GM12878 (cell line): Measurements from ENCODE around the gene ENOPH1. TPM values are rescaled to one million over a fixed set of nuclear protein-coding genes. Genes with fewer than 3 reads are reported as not detected.
A peak's percentile ranks its signal among the peaks of the same experiment; 100 is the strongest.

Source experiments
- ATAC-seq: fragments of 200-7000 bp; cut with Tn5 transposase; 3 replicates; pipeline ENCODE4 v1.9.1; 2020; ENCODE audit warnings: mild to moderate bottlenecking, moderate library complexity
- BruUV-seq: library from RNA; stranded (reverse); fragments of 400-500 nt; replicated peaks from 2 replicates; lab custom pipeline; 2021; lab: Mats Ljungman, UMichigan
- CTCF ChIA-PET: fragments of 300-600 bp; sonication (Branson Sonifier 250); formaldehyde crosslinking; extraction: SDS; loops from one replicate; lab custom pipeline; 2021; ENCODE audit warnings: inconsistent platforms; lab: Yijun Ruan, JAX
- POLR2A ChIA-PET: fragments of 350-600 bp; formaldehyde crosslinking; extraction: SDS; loops from one replicate; lab custom pipeline; 2021; ENCODE audit warnings: inconsistent platforms; lab: Charles Lee
- RAD21 ChIA-PET: fragments of 300-600 bp; sonication (Branson Sonifier 250); formaldehyde crosslinking; loops from one replicate; lab custom pipeline; 2023; ENCODE audit warnings: antibody characterized with exemption; ENCODE audit not compliant: unreplicated experiment; lab: Charles Lee
- SMC1A ChIA-PET: fragments of 300-600 bp; sonication (Branson Sonifier 250); formaldehyde crosslinking; loops from one replicate; lab custom pipeline; 2023; ENCODE audit not compliant: unreplicated experiment, uncharacterized antibody; lab: Charles Lee
- DNase-seq: peaks from one replicate; pipeline ENCODE4 v3.0.0-alpha.2; 2011; ENCODE audit warnings: low read depth, low spot score
- FAIRE-seq: peaks from 3 replicates; lab custom pipeline; 2011; peaks lifted over from hg19 to GRCh38; lab: Jason Lieb, UNC
- H2AFZ ChIP-seq: 2 replicates; pipeline ENCODE4 v1.6.0; 2011; ENCODE audit warnings: low read depth, low read length, control low read depth; ENCODE audit not compliant: control insufficient read depth
- H3K27ac ChIP-seq: 2 replicates; pipeline ENCODE4 v1.5.1; 2011; ENCODE audit warnings: control low read depth; ENCODE audit not compliant: control insufficient read depth, insufficient read depth
- H3K27me3 ChIP-seq, 2 experiments: replicated peaks in 1 of 2; 2 replicates each; pipeline versions ENCODE4 v1.6.0 to v1.6.1; 2011; ENCODE audit warnings: low read length in 1 of 2; ENCODE audit not compliant: control insufficient read depth in 2 of 2, insufficient read depth in 2 of 2
- H3K36me3 ChIP-seq, 2 experiments: 2 replicates each; pipeline ENCODE4 v1.5.1; 2011; ENCODE audit warnings: low read length in 1 of 2; ENCODE audit not compliant: control insufficient read depth in 2 of 2, insufficient read depth in 2 of 2
- H3K4me1 ChIP-seq: 2 replicates; pipeline ENCODE4 v1.6.1; 2011; ENCODE audit warnings: mild to moderate bottlenecking, low read length, moderate library complexity, mixed read lengths; ENCODE audit not compliant: control insufficient read depth, insufficient read depth
- H3K4me2 ChIP-seq: 2 replicates; pipeline ENCODE4 v1.6.0; 2011; ENCODE audit warnings: control low read depth; ENCODE audit not compliant: control insufficient read depth, insufficient read depth
- H3K4me3 ChIP-seq: fragments of 200-600 bp; sonication (generic); 2 replicates; pipeline ENCODE4 v1.5.1; 2016
- H3K79me2 ChIP-seq: 2 replicates; pipeline ENCODE4 v1.6.0; 2011; ENCODE audit warnings: low read length; ENCODE audit not compliant: control insufficient read depth, insufficient read depth
- H3K9ac ChIP-seq: 2 replicates; pipeline ENCODE4 v1.8.0; 2011; ENCODE audit warnings: low read length, control low read depth, mixed read lengths; ENCODE audit not compliant: control insufficient read depth, insufficient read depth
- H3K9me3 ChIP-seq: replicated peaks from 3 replicates; pipeline ENCODE4 v1.5.1; 2011; ENCODE audit warnings: mild to moderate bottlenecking, low read length; ENCODE audit not compliant: control insufficient read depth, insufficient read depth
- H4K20me1 ChIP-seq: 2 replicates; pipeline ENCODE4 v1.6.0; 2011; ENCODE audit not compliant: control insufficient read depth, insufficient read depth
- CBX5 ChIP-seq: sonication (generic); IDR thresholded peaks from 2 replicates; pipeline ENCODE4 v1.6.1; 2016; ENCODE audit warnings: low read depth, moderate library complexity, mild to moderate bottlenecking, inconsistent platforms
- CEBPB ChIP-seq, 2 experiments: fragments of 150-350 bp in 1 of 2; IDR thresholded peaks; 2 replicates each; pipeline ENCODE4 v1.6.1; 2012 to 2014; ENCODE audit warnings: low read depth in 2 of 2, low read length in 2 of 2, borderline replicate concordance in 1 of 2, inconsistent platforms in 1 of 2
- CREB1 ChIP-seq: IDR thresholded peaks from 2 replicates; pipeline ENCODE4 v1.6.1; 2012; ENCODE audit warnings: low read depth, mild to moderate bottlenecking, inconsistent platforms
- CREM ChIP-seq: IDR thresholded peaks from 2 replicates; pipeline ENCODE4 v1.6.1; 2014; ENCODE audit warnings: antibody characterized with exemption, low read depth
- FOXK2 ChIP-seq: fragments of 450-650 bp; IDR thresholded peaks from 2 replicates; pipeline ENCODE4 v1.6.1; 2017; ENCODE audit warnings: mild to moderate bottlenecking, moderate library complexity
- HDGF ChIP-seq: fragments of 450-650 bp; IDR thresholded peaks from 2 replicates; pipeline ENCODE4 v1.6.1; 2016; ENCODE audit warnings: antibody characterized with exemption
- MEF2B ChIP-seq: fragments of 450-650 bp; IDR thresholded peaks from 2 replicates; pipeline ENCODE4 v1.6.1; 2018; ENCODE audit warnings: mild to moderate bottlenecking, moderate library complexity; ENCODE audit not compliant: partially characterized antibody, poor library complexity, severe bottlenecking
- POU2F2 ChIP-seq: IDR thresholded peaks from 3 replicates; pipeline ENCODE4 v1.6.1; 2011; ENCODE audit warnings: low read depth, mild to moderate bottlenecking, low read length, borderline replicate concordance
- SMARCA5 ChIP-seq: fragments of 450-650 bp; IDR thresholded peaks from 2 replicates; pipeline ENCODE4 v1.6.1; 2017; ENCODE audit warnings: mild to moderate bottlenecking
- SUPT20H ChIP-seq: IDR thresholded peaks from 2 replicates; pipeline ENCODE4 v1.6.1; 2011; ENCODE audit warnings: low read depth, mild to moderate bottlenecking, low read length, moderate library complexity, borderline replicate concordance; ENCODE audit not compliant: control insufficient read depth
- TCF7 ChIP-seq: IDR thresholded peaks from 2 replicates; pipeline ENCODE4 v1.6.1; 2014; ENCODE audit warnings: antibody characterized with exemption, borderline replicate concordance
- ZNF217 ChIP-seq: fragments of 450-650 bp; IDR thresholded peaks from 2 replicates; pipeline ENCODE4 v1.6.1; 2017; ENCODE audit warnings: antibody characterized with exemption, mild to moderate bottlenecking
- WGBS: methylation state at CpG from one replicate; pipeline ENCODE4 v1.1.6; 2016; ENCODE audit warnings: low lambda C conversion rate; ENCODE audit not compliant: insufficient replicate concordance, insufficient coverage; ENCODE audit errors: missing lambda C conversion rate; 5-methylcytosine and 5-hydroxymethylcytosine counted together
- in situ Hi-C: fragments of 300-500 bp; cut with MboI; formaldehyde crosslinking; loops from 9 replicates; pipeline ENCODE4 v1.14.3; 2018; ENCODE audit warnings: mixed read lengths
- intact Hi-C: fragments of 100-400 bp; cut with micrococcal nuclease; formaldehyde crosslinking; loops from one replicate; pipeline ENCODE4 v1.14.2; 2022; ENCODE audit not compliant: unreplicated experiment
- polyA plus RNA-seq, 11 experiments: library from polyadenylated mRNA; depleted of rRNA in 4 of 11; unstranded in 6 of 11; stranded (reverse) in 5 of 11; fragments of >200 nt; fragmentation: Nextera tagmentation in 4 of 11; fragmentation: Illumina TruSeq in 1 of 11; extraction: Ambion mirVana in 4 of 11; extraction: Trizol in 1 of 11; gene quantifications; 1 replicate in 1 of 11; 2 replicates in 10 of 11; pipeline versions ENCODE4 v1.2.1 to v1.2.3, GENCODE V29; 2011 to 2016; ENCODE audit warnings: inconsistent platforms in 2 of 11, missing spikeins in 2 of 11, low read depth in 1 of 11
- total RNA-seq, 4 experiments: library from RNA; depleted of rRNA in 3 of 4; stranded (reverse); fragments of >200 nt in 3 of 4; fragmentation: Illumina TruSeq in 1 of 4; extraction: Trizol in 1 of 4; gene quantifications; 2 replicates each; pipeline versions ENCODE4 v1.2.1 to v1.2.3, GENCODE V29; 2013 to 2021
- TF ChIP-seq, protein P1 (sequence below): fragments of 450-650 bp; IDR thresholded peaks from 2 replicates; pipeline ENCODE4 v1.6.1; 2016; ENCODE audit warnings: mild to moderate bottlenecking
- TF ChIP-seq, protein P2 (sequence below): fragments of 450-650 bp; formaldehyde crosslinking; IDR thresholded peaks from 2 replicates; pipeline ENCODE4 v1.4.0; 2022; ENCODE audit warnings: mild to moderate bottlenecking, moderate library complexity
- TF ChIP-seq, protein P3 (sequence below): fragments of 450-650 bp; IDR thresholded peaks from 2 replicates; pipeline ENCODE4 v1.6.1; 2017; ENCODE audit warnings: mild to moderate bottlenecking, moderate library complexity

The ENOPH1 gene
- total and polyA plus RNA-seq, 10 of the 15 experiments (the other 5 are each of a cell fraction or from before 2014, with no cell fraction given): 24.4 to 83.6 (median 46.7) TPM

DNA sequence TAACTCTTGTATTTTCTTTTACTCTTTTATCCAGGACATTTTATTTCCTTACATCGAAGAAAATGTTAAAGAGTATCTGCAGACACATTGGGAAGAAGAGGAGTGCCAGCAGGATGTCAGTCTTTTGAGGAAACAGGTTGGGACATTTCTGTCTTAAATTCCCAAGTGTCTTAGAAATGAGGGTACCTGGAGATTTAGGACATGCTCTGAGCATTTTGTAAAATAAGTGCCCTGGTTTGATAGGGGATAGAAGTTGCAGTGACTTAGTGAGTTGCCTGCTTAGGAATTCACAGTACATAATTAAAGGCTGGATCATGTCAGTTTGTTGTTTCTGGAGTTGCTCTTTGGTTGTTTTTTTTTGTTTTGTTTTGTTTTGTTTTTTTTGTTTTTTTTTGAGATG is 17.5 kb downstream of the ENOPH1 start:
- no peak for TF ChIP-seq CBX5
- TF ChIP-seq, protein P1, sequence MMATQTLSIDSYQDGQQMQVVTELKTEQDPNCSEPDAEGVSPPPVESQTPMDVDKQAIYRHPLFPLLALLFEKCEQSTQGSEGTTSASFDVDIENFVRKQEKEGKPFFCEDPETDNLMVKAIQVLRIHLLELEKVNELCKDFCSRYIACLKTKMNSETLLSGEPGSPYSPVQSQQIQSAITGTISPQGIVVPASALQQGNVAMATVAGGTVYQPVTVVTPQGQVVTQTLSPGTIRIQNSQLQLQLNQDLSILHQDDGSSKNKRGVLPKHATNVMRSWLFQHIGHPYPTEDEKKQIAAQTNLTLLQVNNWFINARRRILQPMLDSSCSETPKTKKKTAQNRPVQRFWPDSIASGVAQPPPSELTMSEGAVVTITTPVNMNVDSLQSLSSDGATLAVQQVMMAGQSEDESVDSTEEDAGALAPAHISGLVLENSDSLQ: no peak
- TF ChIP-seq CEBPB (IDR thresholded peaks at IDR 0.05; ENCODE audit: borderline replicate concordance in 1 of 2, low read depth in 2 of 2, low read length in 2 of 2): no peak
- TF ChIP-seq TCF7: no peak
- no peak for TF ChIP-seq POU2F2
- TF ChIP-seq SUPT20H: no peak
- TF ChIP-seq ZNF217: no peak
- no peak for TF ChIP-seq SMARCA5
- TF ChIP-seq, protein P2, sequence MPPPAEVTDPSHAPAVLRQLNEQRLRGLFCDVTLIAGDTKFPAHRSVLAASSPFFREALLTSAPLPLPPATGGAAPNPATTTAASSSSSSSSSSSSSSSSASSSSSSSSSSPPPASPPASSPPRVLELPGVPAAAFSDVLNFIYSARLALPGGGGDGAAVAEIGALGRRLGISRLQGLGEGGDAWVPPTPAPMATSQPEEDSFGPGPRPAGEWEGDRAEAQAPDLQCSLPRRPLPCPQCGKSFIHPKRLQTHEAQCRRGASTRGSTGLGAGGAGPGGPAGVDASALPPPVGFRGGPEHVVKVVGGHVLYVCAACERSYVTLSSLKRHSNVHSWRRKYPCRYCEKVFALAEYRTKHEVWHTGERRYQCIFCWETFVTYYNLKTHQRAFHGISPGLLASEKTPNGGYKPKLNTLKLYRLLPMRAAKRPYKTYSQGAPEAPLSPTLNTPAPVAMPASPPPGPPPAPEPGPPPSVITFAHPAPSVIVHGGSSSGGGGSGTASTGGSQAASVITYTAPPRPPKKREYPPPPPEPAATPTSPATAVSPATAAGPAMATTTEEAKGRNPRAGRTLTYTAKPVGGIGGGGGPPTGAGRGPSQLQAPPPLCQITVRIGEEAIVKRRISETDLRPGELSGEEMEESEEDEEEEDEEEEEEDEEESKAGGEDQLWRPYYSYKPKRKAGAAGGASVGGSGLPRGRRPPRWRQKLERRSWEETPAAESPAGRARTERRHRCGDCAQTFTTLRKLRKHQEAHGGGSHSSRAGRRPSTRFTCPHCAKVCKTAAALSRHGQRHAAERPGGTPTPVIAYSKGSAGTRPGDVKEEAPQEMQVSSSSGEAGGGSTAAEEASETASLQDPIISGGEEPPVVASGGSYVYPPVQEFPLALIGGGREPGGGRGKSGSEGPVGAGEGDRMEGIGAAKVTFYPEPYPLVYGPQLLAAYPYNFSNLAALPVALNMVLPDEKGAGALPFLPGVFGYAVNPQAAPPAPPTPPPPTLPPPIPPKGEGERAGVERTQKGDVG: no peak
- no peak for TF ChIP-seq CREM
- no peak for TF ChIP-seq CREB1
- TF ChIP-seq HDGF: no peak
- TF ChIP-seq MEF2B: no peak
- no peak for TF ChIP-seq FOXK2
- TF ChIP-seq, protein P3, sequence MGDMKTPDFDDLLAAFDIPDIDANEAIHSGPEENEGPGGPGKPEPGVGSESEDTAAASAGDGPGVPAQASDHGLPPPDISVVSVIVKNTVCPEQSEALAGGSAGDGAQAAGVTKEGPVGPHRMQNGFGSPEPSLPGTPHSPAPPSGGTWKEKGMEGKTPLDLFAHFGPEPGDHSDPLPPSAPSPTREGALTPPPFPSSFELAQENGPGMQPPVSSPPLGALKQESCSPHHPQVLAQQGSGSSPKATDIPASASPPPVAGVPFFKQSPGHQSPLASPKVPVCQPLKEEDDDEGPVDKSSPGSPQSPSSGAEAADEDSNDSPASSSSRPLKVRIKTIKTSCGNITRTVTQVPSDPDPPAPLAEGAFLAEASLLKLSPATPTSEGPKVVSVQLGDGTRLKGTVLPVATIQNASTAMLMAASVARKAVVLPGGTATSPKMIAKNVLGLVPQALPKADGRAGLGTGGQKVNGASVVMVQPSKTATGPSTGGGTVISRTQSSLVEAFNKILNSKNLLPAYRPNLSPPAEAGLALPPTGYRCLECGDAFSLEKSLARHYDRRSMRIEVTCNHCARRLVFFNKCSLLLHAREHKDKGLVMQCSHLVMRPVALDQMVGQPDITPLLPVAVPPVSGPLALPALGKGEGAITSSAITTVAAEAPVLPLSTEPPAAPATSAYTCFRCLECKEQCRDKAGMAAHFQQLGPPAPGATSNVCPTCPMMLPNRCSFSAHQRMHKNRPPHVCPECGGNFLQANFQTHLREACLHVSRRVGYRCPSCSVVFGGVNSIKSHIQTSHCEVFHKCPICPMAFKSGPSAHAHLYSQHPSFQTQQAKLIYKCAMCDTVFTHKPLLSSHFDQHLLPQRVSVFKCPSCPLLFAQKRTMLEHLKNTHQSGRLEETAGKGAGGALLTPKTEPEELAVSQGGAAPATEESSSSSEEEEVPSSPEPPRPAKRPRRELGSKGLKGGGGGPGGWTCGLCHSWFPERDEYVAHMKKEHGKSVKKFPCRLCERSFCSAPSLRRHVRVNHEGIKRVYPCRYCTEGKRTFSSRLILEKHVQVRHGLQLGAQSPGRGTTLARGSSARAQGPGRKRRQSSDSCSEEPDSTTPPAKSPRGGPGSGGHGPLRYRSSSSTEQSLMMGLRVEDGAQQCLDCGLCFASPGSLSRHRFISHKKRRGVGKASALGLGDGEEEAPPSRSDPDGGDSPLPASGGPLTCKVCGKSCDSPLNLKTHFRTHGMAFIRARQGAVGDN: no peak
- no peak for ATAC-seq
- Histone ChIP-seq H3K4me2 (no peak overlapping the region), H2AFZ (no peak overlapping the region), H4K20me1 (no peaks in the 10 kb centered on the region), H3K4me3 (no peak overlapping the region), H3K27ac (no peak overlapping the region), H3K9me3 (no peaks in the 10 kb centered on the region), H3K27me3 (no peaks in the 10 kb centered on the region), H3K9ac (no peak overlapping the region), H3K36me3 (peaks cover 9 to 24% of the 10 kb centered on the region in 2 experiments), H3K4me1 (no peaks in the 10 kb centered on the region), H3K79me2 (peaks cover 22% of the 10 kb centered on the region)
- DNase-seq: no peak
- 88% methylated on average over 1 of the region's 1 CpG for WGBS
- RAD21 ChIA-PET: no interaction called here
- no TSS peak for BruUV-seq
- FAIRE-seq: peak; percentile 13
- intact Hi-C loops: no loop called here
- in situ Hi-C loops: no loop called here
- SMC1A ChIA-PET: no interaction called here
- POLR2A ChIA-PET: no interaction called here
- CTCF ChIA-PET: no interaction called here
